Fibroblast of lung (primary cell): ENCODE results near the gene AP3D1.
A peak's percentile ranks its signal among the peaks of the same experiment; 100 is the strongest.

Experiments used
- CTCF ChIP-seq, 2 donors: IDR thresholded peaks in 1 of 2; conservative IDR thresholded peaks in 1 of 2; 1 replicate in 1 of 2; 2 replicates in 1 of 2; pipeline ENCODE4 v1.5.1; 2011 to 2012; ENCODE audit warnings: low read length in 2 of 2, control low read depth in 1 of 2, inconsistent platforms in 1 of 2, low read depth in 1 of 2, mild to moderate bottlenecking in 1 of 2
- EZH2 ChIP-seq: IDR thresholded peaks from 2 replicates; pipeline ENCODE4 v1.5.1; 2012; ENCODE audit warnings: low read length, control low read depth, mild to moderate bottlenecking; ENCODE audit errors: missing control alignments

- peak; percentile 35 to 39 for TF ChIP-seq CTCF (conservative IDR thresholded peaks at IDR 0.05 in 1 of 2, IDR thresholded peaks at IDR 0.05 in 1 of 2; ENCODE audit: low read depth in 1 of 2, low read length in 2 of 2)
- TF ChIP-seq EZH2, result no peak
Observed at GRCh38 chr19:2050991-2051772, 100.2 kb downstream of the AP3D1 start, which contains the start of gene MKNK2.
